ENCODE data around the gene CACNA1E. TPM values are rescaled to one million over a fixed set of nuclear protein-coding genes. Genes with fewer than 3 reads are reported as not detected.

CACNA1E gene
- total RNA-seq, 1 donor from 2014 or later = not detected

DNA sequence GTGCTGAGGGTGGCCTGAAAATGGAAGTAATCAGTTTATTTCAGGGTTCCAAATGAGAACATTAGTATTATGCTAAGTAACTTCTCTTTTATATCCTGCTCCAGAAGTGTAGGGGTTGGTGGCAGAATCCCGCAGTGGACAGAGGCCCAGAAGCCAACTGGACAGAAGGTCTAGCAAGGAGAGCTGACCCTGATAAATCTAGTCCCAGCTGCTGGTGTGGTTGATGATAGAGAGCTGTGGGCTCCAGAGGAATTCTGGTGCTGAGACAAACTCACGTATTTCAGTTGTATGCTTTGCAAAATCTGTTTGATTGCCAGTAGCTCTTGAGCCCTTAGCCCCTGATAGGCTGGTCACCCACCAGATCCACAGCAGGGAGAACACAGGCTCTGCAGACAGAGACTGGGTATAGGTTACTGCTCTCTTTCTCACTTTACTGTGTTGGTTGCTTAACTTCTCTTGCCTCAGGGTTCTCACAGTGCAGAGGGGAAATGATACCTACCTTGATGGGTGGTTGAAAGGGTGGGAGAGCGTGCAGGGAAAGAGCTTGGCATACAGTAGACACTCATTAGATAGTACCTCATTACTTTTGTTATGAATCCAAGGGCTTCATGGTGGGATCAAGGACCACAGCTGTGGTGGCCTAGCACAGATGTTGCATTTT is 29.6 kb upstream of the CACNA1E start:
- no peak overlapping the region for H3K27ac Mint-ChIP-seq (ENCODE audit: unreplicated experiment)
- H3K4me1 Mint-ChIP-seq (ENCODE audit: unreplicated experiment) = no peaks in the 10 kb centered on the region
- peaks cover 18% of the 10 kb centered on the region for H3K9me3 Mint-ChIP-seq (ENCODE audit: unreplicated experiment)
- no peaks in the 10 kb centered on the region for H3K27me3 Mint-ChIP-seq (ENCODE audit: unreplicated experiment)
- TF ChIP-seq CTCF (IDR thresholded peaks at IDR 0.05) = no peak
- H3K36me3 Mint-ChIP-seq (ENCODE audit: unreplicated experiment) = no peaks in the 10 kb centered on the region
- no peak for DNase-seq (ENCODE audit: extremely low spot score, unreplicated experiment)
- H3K4me3 Mint-ChIP-seq (ENCODE audit: unreplicated experiment) = no peak overlapping the region

DNA sequence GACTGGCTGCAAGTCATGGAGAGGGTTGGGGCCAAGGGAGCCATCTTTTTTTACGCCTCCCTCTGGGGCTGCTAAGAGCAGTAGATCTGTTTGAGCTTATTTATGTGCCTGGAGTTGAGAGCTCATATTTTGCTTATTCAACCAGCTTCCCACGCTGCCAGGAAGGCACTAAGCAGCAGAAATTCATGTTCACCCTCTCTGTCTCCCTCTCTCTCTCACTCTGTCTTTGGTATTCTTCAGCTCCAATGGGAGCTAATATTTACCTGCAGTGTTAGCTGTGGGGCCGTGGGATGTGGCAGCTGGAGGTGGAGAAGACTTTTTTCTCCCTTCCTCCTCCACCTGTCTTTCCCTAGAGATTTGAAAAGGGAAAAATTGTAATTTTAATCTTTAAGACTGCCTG is 26.8 kb upstream of the CACNA1E start:
- H3K27me3 Mint-ChIP-seq (ENCODE audit: unreplicated experiment) = no peaks in the 10 kb centered on the region
- no peaks in the 10 kb centered on the region for H3K4me1 Mint-ChIP-seq (ENCODE audit: unreplicated experiment)
- DNase-seq (ENCODE audit: extremely low spot score, unreplicated experiment) = no peak
- no peak for TF ChIP-seq CTCF (IDR thresholded peaks at IDR 0.05)
- H3K36me3 Mint-ChIP-seq (ENCODE audit: unreplicated experiment) = no peaks in the 10 kb centered on the region
- no peak overlapping the region for H3K4me3 Mint-ChIP-seq (ENCODE audit: unreplicated experiment)
- H3K9me3 Mint-ChIP-seq (ENCODE audit: unreplicated experiment) = peaks cover 18% of the 10 kb centered on the region
- no peak overlapping the region for H3K27ac Mint-ChIP-seq (ENCODE audit: unreplicated experiment)

DNA sequence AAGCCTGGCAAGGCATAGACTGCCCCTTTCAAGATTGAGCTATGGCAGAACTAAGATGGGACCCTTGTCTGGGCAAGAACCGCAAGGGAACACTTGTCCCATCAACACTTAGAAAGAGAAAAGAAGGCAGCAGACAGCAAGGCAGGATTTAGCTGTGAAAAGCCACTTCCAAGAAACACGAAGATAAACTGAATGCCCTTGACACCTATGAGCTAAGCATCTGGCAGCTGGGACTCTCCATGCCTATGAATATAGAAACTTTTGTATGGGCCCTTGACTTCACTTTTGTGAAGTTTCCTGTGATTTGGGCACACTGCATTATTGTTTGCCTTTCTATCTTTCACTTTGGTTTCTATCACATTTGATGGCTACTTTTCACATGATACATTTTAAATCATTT is 24.9 kb upstream of the CACNA1E start:
- Mint-ChIP-seq H3K4me1 (ENCODE audit: unreplicated experiment) (no peaks in the 10 kb centered on the region), H3K27ac (ENCODE audit: unreplicated experiment) (no peak overlapping the region)
- DNase-seq (ENCODE audit: extremely low spot score, unreplicated experiment) = no peak

DNA sequence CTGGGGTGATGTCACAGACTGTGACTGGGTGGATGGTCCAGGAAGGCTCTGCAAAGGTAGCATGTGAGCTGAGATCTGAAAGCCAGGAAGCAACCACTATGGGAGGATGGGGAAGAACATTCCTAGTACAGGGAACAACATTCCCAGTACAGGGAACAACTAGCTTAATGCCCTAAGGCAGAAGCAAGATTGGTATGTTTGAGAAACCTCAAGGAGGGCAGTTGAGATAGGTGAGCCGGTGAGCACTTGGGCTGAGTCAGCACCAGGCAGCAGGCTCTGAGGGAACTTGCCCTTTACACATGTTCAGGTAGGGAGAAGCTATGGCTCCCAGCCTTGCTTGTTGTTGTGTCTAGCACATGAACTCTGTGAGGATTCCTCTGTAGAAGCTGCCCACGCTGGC is 24.2 kb upstream of the CACNA1E start:
- Mint-ChIP-seq H3K27ac (ENCODE audit: unreplicated experiment) (no peak overlapping the region), H3K4me1 (ENCODE audit: unreplicated experiment) (no peaks in the 10 kb centered on the region), H3K9me3 (ENCODE audit: unreplicated experiment) (peaks cover 18% of the 10 kb centered on the region), H3K4me3 (ENCODE audit: unreplicated experiment) (no peak overlapping the region), H3K27me3 (ENCODE audit: unreplicated experiment) (no peaks in the 10 kb centered on the region), H3K36me3 (ENCODE audit: unreplicated experiment) (no peaks in the 10 kb centered on the region)
- no peak for TF ChIP-seq CTCF (IDR thresholded peaks at IDR 0.05)
- DNase-seq (ENCODE audit: extremely low spot score, unreplicated experiment) = no peak

More for the DNA sequence above, 24.9 kb upstream of the CACNA1E start:
- TF ChIP-seq CTCF (IDR thresholded peaks at IDR 0.05) = no peak
- H3K27me3 Mint-ChIP-seq (ENCODE audit: unreplicated experiment) = no peaks in the 10 kb centered on the region
- H3K4me3 Mint-ChIP-seq (ENCODE audit: unreplicated experiment) = no peak overlapping the region
- peaks cover 18% of the 10 kb centered on the region for H3K9me3 Mint-ChIP-seq (ENCODE audit: unreplicated experiment)
- no peaks in the 10 kb centered on the region for H3K36me3 Mint-ChIP-seq (ENCODE audit: unreplicated experiment)

- Mint-ChIP-seq H3K27me3 (ENCODE audit: unreplicated experiment) (no peaks in the 10 kb centered on the region), H3K27ac (ENCODE audit: unreplicated experiment) (no peak overlapping the region), H3K9me3 (ENCODE audit: unreplicated experiment) (no peaks in the 10 kb centered on the region), H3K4me1 (ENCODE audit: unreplicated experiment) (no peaks in the 10 kb centered on the region), H3K4me3 (ENCODE audit: unreplicated experiment) (no peak overlapping the region), H3K36me3 (ENCODE audit: unreplicated experiment) (no peaks in the 10 kb centered on the region)
- no peak for TF ChIP-seq CTCF (IDR thresholded peaks at IDR 0.05)
- DNase-seq (ENCODE audit: extremely low spot score, unreplicated experiment) = no peak
Measured at GRCh38 chr1:181469829-181470228, 13.5 kb upstream of the CACNA1E start.
